Type B pancreatic cell (in vitro differentiated cells): ENCODE measurements around the gene IQCK. TPM values are rescaled to one million over a fixed set of nuclear protein-coding genes. Genes with fewer than 3 reads are reported as not detected.

Source experiments
- DNase-seq: peaks from one replicate; pipeline ENCODE4 v3.0.0; 2021; ENCODE audit warnings: mixed read lengths; ENCODE audit not compliant: unreplicated experiment; ENCODE audit errors: extremely low spot score
- H3K27ac Mint-ChIP-seq: 2 replicates; pipeline ENCODE4 v1.8.0; 2021; ENCODE audit warnings: mild to moderate bottlenecking, mixed read lengths
- H3K27me3 Mint-ChIP-seq: 2 replicates; pipeline ENCODE4 v1.8.0; 2021; ENCODE audit warnings: mixed read lengths
- H3K36me3 Mint-ChIP-seq: 2 replicates; pipeline ENCODE4 v1.8.0; 2021; ENCODE audit warnings: mixed read lengths
- H3K4me1 Mint-ChIP-seq: one replicate; pipeline ENCODE4 v1.8.0; 2021; ENCODE audit warnings: mixed read lengths; ENCODE audit not compliant: unreplicated experiment
- H3K4me3 Mint-ChIP-seq: 2 replicates; pipeline ENCODE4 v1.8.0; 2021; ENCODE audit warnings: mild to moderate bottlenecking, mixed read lengths
- H3K9me3 Mint-ChIP-seq: 2 replicates; pipeline ENCODE4 v1.8.0; 2021; ENCODE audit warnings: mixed read lengths
- total RNA-seq: library from RNA; stranded (reverse); gene quantifications from 2 replicates; pipeline ENCODE4 v1.2.1, GENCODE V29; 2021; ENCODE audit warnings: low replicate concordance
- TF ChIP-seq, protein P1 (sequence below): fragments of 200-600 bp; sonication (generic); conservative IDR thresholded peaks from 2 replicates; pipeline ENCODE4 v1.5.0; 2021; ENCODE audit warnings: antibody characterized with exemption, mild to moderate bottlenecking

IQCK gene
- total RNA-seq, 1 donor from 2014 or later: 23.0 TPM

DNA sequence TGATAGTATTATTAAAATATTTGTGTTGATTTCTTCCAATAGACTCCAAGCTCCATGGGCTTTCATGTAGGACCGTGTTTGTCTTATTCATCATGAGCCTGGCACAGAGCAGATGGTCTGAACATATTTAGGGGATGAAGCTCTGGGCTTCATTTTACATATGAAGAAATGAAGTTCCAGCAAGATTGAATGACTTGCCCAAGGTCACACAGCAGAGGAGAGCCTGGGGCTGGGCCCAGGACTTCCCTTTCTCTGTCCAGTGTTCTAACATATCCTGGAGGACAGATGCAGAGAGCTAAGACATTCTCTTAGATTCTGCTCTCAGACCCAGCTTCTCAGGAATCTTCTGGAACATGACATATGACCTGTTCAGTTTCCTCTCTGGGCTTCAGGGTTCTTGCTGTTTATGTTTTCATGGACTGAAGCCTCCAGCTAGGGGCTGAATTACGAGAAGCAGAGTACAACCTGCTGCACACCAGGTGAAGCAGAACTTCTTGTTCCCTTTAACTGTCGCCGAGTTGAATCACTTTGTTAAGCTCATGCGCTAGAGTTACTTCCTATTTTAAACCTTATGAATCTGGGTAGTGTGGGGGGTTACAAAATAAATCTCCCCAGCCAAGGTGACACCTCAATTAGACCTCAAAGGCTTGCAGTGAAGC, 113.0 kb downstream of the IQCK start:
- Mint-ChIP-seq H3K27ac (no peak overlapping the region), H3K9me3 (no peaks in the 10 kb centered on the region), H3K4me1 (peaks cover under 1% of the 10 kb centered on the region), H3K36me3 (peaks cover 9% of the 10 kb centered on the region), H3K4me3 (no peak overlapping the region), H3K27me3 (no peaks in the 10 kb centered on the region)
- TF ChIP-seq, protein P1, sequence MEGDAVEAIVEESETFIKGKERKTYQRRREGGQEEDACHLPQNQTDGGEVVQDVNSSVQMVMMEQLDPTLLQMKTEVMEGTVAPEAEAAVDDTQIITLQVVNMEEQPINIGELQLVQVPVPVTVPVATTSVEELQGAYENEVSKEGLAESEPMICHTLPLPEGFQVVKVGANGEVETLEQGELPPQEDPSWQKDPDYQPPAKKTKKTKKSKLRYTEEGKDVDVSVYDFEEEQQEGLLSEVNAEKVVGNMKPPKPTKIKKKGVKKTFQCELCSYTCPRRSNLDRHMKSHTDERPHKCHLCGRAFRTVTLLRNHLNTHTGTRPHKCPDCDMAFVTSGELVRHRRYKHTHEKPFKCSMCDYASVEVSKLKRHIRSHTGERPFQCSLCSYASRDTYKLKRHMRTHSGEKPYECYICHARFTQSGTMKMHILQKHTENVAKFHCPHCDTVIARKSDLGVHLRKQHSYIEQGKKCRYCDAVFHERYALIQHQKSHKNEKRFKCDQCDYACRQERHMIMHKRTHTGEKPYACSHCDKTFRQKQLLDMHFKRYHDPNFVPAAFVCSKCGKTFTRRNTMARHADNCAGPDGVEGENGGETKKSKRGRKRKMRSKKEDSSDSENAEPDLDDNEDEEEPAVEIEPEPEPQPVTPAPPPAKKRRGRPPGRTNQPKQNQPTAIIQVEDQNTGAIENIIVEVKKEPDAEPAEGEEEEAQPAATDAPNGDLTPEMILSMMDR: no peak
- no peak for DNase-seq

DNA sequence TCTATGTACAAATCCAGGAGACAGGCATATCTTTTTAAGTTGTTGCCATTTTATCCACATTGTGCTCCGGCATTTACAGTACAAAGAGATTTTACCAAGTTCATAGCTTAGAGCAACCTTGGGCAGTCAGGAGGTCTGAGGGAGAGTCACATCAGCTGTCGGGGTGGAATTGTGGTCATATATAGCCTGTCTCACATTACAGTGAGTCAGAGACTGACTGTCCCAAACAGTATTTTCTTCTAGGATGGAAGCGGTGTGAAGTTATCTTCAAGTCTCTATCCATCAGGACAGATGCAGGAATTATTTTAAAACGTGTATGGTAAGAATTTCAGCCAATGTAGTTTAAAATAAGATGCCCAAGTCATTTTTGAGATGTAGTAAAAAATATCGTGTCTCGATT, 113.6 kb downstream of the IQCK start:
- TF ChIP-seq, protein P1: no peak
- Mint-ChIP-seq H3K36me3 (peaks cover 9% of the 10 kb centered on the region), H3K4me3 (no peak overlapping the region), H3K27ac (no peak overlapping the region), H3K27me3 (no peaks in the 10 kb centered on the region), H3K4me1 (peaks cover 3% of the 10 kb centered on the region), H3K9me3 (no peaks in the 10 kb centered on the region)
- DNase-seq: no peak

DNA sequence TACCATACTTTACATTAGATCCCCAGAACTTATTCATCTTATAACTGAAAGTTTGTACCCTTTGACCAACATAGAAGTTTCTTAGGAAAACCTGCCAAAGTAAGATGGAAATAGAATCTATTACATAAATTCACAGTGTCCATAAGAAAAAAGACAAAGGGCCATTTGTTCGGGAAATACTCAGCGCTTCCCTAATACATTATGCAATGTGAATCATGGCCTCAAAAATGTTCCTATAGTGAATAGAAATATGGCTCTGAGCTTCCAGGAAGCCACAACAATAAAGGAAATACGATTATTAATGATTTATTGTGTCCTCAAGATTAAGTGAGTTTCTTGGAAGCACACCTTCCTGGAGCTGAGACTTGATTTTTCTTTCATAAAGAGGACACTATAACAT, 115.1 kb downstream of the IQCK start:
- Mint-ChIP-seq H3K4me3 (no peak overlapping the region), H3K4me1 (peaks cover 12% of the 10 kb centered on the region), H3K27ac (no peak overlapping the region), H3K9me3 (no peaks in the 10 kb centered on the region), H3K27me3 (no peaks in the 10 kb centered on the region), H3K36me3 (peaks cover 9% of the 10 kb centered on the region)
- TF ChIP-seq, protein P1: no peak
- no peak for DNase-seq

DNA sequence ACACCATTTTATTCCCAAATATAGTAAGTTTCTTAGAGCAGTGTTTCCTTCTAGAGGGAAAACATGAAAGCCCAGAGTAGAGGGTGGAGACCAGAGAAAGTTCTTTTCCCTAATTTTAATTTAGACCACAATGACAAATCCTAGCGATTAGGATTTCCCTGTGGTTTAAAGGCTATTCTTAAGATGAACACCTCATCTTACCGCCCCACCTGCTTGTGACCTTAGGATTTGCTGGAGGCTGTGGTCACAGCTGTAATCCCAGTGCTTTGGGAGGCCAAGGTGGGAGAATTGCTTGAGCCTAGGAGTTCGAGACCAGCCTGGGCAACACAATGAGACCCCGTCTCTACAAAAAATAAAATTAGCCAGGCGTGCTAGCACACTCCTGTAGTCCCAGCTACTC, 115.5 kb downstream of the IQCK start:
- Mint-ChIP-seq H3K4me3 (no peak overlapping the region), H3K36me3 (peaks cover 9% of the 10 kb centered on the region), H3K4me1 (peaks cover 13% of the 10 kb centered on the region), H3K9me3 (no peaks in the 10 kb centered on the region), H3K27me3 (no peaks in the 10 kb centered on the region), H3K27ac (no peak overlapping the region)
- no peak for DNase-seq
- TF ChIP-seq, protein P1: no peak

DNA sequence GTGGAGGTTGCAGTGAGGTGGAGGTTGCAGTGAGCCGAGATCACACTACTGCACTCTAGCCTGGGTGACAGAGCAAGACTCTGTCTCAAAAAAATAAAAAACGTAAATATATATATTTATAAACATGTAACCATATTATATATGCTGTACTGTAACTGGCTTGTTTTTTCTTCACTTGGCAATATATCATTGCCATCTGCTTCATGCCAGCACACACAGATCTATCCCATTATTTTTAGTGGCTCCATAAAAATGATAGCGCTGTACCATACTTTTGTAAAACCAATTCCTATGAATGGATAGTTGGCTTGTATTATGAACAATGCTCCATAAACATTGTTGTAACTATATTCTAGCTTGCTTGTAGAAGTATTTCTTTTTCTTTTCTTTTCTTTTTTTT, 117.1 kb downstream of the IQCK start:
- H3K27me3 Mint-ChIP-seq: no peaks in the 10 kb centered on the region
- peaks cover 13% of the 10 kb centered on the region for H3K4me1 Mint-ChIP-seq
- H3K27ac Mint-ChIP-seq: no peak overlapping the region
- no peaks in the 10 kb centered on the region for H3K9me3 Mint-ChIP-seq
- H3K36me3 Mint-ChIP-seq: peaks cover 9% of the 10 kb centered on the region
- TF ChIP-seq, protein P1: no peak
- no peak for DNase-seq
- no peak overlapping the region for H3K4me3 Mint-ChIP-seq
